NOMO-1 treated with dmso at 0.1 percent for 144 hours (cell line): Measurements from ENCODE around the gene KEL.
A peak's percentile ranks its signal among the peaks of the same experiment; 100 is the strongest.
"Not testable (repeated sequence)": the region's sequence is repeated elsewhere in the genome, so short reads cannot be mapped to it uniquely, and the experiment has no call there.

ENCODE experiments used
- DNase-seq: peaks from one replicate; lab custom pipeline; 2025; ENCODE audit not compliant: unreplicated experiment; lab: John Stamatoyannopoulos, UW

The KEL gene, protein sequence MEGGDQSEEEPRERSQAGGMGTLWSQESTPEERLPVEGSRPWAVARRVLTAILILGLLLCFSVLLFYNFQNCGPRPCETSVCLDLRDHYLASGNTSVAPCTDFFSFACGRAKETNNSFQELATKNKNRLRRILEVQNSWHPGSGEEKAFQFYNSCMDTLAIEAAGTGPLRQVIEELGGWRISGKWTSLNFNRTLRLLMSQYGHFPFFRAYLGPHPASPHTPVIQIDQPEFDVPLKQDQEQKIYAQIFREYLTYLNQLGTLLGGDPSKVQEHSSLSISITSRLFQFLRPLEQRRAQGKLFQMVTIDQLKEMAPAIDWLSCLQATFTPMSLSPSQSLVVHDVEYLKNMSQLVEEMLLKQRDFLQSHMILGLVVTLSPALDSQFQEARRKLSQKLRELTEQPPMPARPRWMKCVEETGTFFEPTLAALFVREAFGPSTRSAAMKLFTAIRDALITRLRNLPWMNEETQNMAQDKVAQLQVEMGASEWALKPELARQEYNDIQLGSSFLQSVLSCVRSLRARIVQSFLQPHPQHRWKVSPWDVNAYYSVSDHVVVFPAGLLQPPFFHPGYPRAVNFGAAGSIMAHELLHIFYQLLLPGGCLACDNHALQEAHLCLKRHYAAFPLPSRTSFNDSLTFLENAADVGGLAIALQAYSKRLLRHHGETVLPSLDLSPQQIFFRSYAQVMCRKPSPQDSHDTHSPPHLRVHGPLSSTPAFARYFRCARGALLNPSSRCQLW

DNA sequence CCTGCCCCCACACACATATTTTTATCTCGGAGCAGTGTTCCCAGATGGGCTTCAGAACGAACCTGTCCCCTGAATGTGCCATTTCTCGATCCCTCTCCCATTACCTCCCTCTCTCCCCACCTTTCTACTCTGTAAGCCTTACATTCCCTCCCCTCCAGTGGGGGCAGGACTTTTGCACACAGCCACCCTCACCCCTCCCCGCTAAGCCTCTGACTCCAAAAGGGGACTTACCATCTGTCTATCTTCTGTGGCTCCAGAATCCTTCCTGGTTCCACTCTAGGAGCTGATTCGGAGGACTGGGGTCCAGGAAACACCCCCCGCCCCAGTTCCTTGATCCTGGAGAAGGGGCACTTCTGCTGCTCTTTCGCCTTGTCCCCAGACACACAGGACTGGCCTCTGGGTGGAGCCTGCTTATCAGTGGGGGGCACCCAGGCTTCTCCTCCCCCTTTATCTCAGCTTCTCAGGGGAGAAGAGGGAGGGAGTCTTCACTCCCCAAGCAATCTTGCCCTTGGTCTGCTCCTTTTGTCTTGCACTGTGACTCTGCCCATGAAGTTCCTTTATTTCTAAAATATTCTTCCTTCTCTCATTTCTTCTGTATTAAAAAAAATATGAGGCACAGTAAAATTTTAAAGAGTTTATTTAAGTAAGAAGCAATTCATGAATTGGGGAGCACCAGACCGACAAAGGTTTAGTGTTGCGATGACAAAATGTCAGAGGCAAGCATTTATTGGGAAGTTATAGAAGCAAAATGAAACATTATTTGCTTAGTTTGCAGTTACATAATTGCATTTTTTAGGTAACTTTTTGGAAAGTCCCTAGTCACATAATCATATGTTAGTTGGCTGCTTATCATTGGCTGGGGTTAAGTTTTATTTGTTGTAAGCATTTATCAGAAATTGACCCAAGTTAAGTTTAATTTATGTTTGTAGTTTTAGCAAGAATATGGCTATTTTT, at the start of gene KEL:
TSS of gene KEL (minus strand) at position 391 of the 954 bp plus-strand sequence. CDS start at position 234, 157 bp downstream.
- DNase-seq = no peak

DNA sequence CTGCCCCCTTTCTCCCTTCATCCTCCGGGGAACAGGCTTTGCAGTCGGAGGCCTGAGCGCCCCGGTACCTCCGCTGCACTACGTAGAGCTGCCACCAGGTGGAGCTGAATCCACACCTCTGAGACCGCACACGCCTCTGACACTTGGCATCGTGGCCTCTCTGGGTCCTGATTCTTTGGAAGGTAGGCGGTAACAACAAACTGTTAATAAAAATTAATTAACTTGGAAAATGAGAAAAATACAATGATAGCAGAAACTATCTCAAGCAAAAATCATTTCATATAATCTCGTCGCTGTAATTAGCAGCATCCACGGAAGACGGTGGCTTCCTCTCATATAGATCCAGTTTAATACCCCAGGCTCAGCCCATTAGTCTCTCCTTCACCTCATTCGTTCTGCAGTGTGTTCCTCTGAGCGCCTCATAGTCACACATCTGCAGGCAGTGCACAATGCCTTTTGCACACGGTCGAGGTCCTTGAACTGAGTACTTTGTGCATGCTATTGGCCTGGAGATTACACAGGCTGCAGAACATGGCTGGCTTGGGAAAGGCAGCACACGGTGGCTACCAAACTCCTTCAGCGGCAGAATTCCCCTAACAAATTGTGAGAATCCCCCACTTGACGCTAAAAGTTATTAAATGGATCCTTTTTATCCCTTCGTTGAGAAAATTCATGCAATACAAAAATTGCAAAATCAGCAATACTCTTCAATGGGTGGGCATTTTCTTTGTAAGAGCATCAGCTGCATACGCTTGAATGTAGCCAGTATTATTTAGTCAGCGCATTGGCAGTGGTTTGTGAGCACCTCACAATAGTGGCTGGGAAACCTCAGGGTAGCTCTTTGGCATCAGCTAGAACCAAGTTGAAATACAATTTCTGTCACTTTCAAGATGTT, 46.1 kb upstream of the KEL start:
- DNase-seq = peak; percentile 26

DNA sequence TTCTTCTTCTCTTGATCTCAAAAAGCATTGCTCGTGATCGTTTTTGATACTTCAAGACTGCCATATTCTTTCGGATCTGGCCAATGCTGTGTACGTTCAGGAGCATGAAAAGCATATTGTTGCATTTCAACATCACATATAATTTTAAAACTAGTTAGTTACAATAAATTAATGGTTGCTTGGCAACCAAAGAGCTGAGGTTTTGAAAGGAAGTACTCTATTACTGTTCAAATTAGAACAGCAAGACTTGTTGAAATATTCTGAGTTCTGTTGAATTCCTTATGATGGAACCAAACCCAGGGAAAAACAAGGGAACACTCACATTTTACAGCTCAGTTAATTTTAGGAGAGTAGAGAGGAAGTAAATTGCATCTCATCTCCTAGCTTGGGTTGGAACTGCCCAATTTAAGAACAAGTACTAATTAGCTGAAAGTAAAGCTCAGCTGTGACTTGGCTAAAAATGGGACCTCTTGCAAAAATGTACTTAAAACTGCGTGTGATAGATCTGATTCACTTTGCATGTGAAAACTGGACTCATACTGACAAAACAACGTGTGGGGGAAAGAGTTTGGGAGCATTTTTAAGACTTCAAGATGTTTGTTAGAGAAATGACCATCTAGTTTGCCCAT, 43.6 kb upstream of the KEL start:
- DNase-seq = peak; percentile 9

DNA sequence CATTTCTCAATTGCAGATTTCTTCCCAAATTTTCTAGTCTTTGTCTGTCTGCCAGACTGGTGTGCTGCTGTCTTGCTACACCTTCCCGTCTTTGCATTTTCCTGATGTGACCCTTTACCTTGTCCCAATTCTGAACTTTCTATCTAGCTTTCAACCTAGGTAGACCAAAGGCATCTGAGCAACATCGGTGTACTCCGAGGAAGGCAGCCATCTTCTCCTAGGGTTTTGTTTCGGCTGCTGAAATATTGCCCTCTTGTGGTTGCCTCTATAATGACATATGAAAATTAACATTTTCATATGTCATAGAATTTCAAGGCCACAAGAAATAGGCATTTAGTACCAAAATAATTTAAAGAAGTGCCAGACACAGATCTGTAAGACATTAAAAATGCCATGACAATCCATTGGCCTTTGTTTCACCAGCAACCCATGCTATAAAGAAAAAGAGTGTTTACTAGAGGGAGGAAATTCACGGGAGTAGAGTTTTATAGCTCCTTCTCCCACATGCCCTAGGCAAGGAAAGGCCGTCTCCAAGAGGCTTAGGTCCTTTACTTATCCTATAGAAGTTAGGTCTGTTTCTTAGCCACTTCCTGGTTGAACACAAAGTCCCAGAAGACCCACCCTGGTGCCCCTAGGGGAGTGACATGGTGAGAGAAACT, 41.4 kb upstream of the KEL start:
- peak; percentile 21 for DNase-seq

DNA sequence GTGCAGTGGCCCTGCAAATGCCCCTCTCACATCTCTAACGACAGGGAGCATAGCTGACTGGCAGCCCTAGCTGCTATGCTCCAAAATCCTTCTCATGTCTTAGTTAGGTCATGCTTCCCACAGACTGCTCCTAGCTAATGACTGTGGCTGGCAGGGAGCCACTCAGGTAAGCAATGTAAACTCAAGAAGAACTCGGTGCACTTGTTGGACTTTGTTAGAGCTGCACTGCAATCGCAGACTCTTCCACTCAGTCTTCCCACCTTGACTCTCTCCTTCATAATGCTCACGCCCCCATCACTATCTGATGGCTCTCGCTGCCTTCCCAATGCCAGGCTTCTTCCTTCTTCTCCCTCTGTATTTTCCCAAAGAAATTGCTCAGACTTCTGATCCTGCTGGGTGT, 40.7 kb upstream of the KEL start:
- DNase-seq = no peak

DNA sequence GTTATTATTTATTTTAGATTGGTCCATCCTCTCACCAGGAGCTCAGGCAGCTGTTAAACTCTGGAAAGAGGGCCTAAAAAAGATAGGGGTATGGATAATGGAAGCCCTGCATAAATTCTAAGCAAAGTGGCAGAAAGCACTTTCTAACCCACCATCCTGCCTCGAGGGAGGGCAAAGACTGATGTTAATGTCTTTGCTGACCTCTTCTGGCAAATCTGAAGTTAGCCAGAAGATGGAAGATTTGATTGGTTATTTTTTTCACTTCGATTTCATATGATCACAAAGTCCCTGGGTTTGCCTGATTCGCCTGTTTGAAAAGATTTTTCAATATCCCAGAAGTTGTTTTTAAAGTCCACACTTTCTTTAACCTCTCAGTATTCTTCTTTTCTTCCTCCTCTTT, 39.9 kb upstream of the KEL start:
- DNase-seq = no peak

DNA sequence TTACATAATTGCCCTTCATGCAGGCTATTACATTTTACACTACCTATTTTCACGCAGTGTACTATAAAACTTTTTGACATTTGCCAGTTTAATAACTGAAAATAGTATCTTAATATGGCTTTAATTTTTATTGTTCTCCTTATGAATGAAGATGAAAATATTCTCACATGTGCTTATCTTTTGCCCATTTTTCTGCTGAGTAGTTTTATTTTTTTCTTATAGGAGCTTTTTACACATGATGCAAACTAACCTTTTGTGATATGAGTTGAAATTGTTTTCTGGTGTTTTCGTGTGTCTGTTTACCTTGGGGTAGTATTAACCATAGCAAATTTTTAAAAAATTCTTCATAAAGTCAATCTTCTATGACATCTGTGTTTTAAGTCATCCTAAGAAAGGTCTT, 38.5 kb upstream of the KEL start:
- no peak for DNase-seq

DNA sequence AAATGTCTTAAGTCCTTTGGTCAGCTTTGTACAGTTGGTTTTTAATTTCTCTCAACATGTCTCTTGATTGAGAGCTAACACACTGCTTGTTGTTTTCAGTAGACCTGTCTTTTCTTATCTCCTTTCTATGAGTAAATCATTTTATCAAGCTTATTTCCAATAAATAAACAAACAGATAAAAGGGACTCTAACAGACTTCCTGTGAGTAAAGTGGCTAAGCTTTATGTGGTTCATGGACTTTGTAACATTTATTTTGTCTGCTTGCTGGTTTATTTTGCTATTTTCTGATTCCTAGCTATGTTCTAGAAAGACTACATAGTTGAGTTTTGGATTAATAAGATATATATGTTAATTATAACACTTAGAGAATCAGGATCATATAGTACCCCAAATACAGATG, 37.6 kb upstream of the KEL start:
- DNase-seq = no peak

DNA sequence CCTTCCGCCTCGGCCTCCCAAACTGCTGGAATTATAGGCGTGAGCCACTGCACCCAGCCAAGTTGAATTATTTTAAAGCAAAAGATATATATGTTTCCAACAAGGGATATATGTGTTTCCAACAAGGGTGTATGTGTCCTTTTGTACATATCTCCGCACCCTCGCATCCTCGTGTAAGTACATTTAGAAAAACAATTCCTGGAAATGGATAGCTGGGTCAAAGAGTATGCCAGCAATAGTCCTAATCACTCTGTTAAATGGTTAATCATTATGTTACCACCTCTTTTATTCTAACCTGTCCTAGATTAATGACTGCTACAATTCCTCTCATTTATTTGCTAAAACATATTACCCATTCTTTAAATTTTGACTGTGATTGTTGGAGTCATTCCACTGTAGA, 36.8 kb upstream of the KEL start:
- no peak for DNase-seq

DNA sequence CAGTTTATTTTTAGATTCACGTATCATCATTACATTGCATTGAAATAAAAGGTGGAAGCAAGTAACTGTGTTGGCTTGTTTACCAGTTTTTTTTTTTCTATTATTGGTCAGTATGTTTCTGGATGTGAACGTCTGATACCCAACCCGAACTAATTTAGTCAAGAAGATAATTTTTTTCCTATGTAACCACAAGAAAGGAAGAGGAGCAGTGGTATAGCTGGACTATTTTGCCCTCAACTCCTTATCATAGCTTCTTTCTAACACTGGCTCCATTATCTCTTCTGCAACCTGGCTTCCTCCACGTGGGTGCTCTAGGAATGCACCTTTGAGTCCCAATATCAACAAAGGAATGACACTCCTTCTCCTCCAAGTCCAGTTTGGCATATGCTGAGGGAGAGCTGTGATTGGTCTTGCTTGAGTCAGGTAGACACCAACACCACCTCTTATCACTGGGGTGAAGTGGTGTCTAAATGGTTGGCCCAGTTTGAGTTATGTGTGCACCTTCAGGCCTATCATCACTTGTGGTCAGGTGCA, 35.4 kb upstream of the KEL start:
- DNase-seq = no peak

DNA sequence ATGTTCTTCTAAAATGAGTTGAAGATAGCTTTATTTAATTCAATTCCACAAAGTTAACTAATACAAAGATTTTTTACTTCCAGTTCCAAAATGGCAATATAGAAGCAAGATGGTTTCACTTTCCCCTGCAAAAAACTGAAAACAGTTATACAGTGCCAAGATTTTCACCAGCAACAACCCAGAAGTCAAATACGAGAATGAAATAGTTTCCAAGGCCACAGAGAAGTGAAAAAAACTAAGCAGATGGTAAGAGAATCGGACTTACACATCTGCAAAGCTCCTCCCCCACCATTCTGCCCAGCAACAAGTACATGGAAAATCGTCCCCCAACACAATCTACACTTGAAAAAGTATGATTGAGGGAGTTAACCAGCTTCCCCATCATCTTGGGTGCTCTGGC, 30.3 kb upstream of the KEL start:
- DNase-seq = no peak

DNA sequence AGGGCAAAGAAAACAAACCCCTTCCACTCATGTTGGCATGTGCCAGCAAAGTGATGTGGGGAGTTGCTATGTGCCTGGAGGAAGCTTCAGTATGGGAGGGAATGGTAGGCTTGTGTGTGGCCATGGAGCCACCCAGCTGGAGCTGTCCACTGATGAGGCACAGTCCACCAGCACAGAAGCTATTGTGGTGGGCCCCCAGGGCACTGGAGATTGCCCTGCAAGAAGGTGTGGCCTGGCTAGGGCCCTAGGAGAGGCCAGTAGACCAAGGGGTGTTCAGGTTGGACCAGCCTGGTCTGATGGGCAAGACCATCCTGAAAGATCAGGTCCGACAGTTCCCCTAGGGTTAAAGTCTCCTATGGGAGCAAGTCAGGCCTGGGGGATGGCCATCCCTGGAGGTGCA, 22.1 kb upstream of the KEL start:
- DNase-seq = no peak

DNA sequence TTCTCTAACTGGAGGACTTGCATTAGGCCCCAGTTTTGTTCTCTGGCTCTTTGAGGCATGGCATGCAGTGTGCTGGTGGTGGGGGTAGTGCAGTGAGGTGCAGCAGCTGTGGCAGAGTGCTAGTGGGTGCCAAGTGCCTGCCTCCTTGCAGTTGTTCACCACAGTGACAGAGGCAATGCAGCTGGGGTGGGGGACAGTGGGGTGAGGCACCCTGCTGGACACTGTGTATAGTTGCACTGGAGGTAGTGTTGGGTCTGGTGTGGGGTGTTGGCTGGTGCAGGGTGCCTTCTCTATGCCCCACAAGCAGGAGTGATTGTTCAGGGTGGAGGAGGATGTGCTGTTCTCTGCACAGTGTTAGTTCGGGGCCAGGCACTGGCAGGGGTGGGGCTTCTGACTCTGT, 21.7 kb upstream of the KEL start:
- no peak for DNase-seq

DNA sequence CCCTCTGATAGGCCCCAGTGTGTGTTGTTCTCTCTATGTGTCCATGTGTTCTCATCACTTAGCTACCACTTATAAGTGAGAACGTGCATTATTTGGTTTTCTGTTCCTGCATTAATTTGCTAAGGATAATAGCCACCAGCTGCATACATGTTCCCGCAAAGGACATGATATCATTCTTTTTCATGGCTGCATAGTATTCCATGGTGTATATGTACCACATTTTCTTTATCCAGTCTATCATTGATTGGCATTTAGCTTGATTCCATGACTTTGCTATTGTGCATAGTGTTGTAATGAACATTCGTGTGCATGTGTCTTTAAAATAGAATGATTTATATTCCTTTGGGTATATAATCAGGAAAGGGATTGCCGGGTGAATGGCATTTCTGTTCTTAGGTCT, 16.2 kb upstream of the KEL start:
- not testable (repeated sequence) for DNase-seq

DNA sequence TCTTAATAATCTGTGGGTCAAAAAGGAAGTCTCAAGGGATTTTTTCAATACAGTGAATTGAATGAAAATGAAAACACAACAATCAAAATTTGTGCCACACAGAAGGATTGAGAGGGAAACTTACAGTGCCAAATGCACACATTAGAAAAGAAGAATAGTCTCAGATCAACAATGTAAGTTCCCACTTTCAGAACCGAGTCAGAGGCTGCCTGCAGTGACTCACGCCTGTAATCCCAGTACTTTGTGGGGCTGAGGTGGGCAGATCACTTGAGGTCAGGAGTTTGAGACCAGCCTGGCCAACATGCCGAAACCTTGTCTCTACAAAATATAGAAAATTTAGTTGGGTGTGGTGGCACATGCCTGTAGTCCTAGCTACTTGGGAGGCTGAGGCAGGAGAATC, 12.5 kb upstream of the KEL start:
- DNase-seq = no peak

DNA sequence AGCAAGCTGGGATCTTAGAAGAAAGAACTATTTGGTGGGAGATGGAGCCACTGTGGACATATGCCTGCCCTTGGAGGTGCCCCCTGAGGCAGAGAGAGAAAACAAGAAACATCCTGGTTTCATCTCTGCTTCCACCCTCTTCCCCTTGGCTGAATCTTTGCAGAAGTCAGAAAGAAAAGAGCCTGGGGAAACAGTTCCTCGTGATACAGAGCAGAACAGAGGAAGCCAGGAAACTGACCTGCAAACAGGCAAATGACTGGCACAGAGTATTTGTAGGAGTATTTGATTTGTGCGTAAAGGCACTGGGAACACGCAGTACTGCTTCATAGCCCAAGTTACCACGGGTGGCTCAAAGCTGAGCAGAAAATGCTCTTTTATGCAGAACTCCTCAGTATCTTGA, 7.0 kb upstream of the KEL start:
- no peak for DNase-seq

DNA sequence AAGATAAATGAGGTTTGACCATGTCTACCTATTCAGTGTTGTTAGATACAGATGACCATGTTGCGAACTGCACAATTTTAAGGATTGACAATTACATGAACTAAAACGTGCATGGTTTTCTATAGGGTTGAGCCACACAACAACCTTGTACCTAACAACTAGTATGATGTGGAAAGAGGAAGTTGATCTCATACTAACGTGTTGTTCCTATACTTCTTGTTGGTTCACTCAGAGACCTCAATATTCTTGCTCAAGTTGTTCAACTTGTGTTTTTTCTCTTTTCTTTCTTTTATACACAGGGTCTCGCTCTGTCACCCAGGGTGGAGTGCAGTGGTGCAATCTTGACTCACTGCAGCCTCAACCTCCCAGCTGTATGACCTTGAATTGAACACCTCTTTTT, 6.1 kb upstream of the KEL start:
- no peak for DNase-seq

DNA sequence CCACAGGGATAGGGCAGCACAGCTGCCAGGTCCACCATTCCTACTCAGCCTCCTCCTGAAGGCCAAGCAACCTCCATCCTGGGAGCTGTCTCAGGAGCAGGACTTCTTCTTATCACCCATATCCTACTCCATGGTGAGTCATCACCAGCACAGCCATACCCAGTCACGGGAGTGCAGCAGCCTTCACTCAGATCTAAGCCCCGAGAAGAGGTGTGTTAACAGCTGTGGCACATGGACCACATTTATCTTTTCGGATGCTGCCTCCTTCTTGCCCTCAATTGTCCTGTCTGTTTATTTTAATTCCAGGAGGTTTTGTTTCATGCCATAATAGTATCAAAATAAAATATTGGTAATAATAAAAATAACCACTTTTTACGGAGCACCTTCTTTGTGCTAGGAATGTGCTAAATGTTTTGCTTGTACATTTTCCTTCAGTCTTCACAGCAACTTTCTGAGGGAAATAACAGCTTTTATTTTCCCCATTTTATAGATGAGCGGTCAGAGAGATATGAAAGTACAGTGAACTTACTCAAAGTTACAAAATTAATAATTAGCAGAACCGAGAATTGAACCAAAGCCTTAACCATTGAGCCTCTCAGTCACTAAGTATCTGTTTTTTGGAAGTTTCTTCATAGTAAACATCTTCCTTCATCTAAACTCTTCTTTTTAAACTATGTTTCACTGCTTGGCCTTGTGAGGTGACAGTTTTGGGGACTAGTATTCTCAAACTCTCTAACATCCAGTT, 2.5 kb upstream of the KEL start:
- DNase-seq = no peak

DNA sequence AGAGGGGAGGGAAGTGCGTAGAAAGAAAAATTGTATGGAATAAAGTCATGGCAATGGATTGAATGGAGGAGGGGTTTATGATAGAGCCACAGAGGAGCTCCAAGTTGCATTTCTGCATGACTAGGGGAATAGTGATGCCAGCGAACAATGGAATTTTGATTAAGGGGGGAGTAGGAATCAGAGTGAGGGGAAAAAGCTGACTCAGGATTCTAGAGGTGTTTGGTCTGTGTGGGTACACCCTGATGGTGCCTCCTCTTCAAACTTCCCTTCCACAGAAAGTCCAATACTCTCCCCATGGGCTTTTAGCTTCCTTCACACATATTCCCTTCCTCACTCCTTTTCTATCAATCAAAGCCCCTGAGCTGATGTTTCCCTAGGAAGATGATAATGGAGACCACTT, 1.8 kb upstream of the KEL start:
- DNase-seq = no peak
